H7 (cell line): Measurements from ENCODE around the gene ST6GALNAC2. TPM values are rescaled to one million over a fixed set of nuclear protein-coding genes. Genes with fewer than 3 reads are reported as not detected.
"Not testable (repeated sequence)": the region's sequence is repeated elsewhere in the genome, so short reads cannot be mapped to it uniquely, and the experiment has no call there.

ENCODE experiments used
- DNase-seq: peaks from one replicate; pipeline ENCODE4 v3.0.0; 2012
- H3K27me3 ChIP-seq: 2 replicates; pipeline ENCODE4 v1.6.0; 2011; ENCODE audit warnings: mild to moderate bottlenecking, low read length; ENCODE audit not compliant: control insufficient read depth, insufficient read depth
- H3K36me3 ChIP-seq: replicated peaks from 2 replicates; pipeline ENCODE4 v1.5.1; 2011; ENCODE audit warnings: low read length; ENCODE audit not compliant: control insufficient read depth, insufficient read depth
- H3K4me3 ChIP-seq: 2 replicates; pipeline ENCODE4 v1.5.1; 2011; ENCODE audit warnings: low read depth, mild to moderate bottlenecking, control low read depth, low read length, moderate library complexity; ENCODE audit not compliant: insufficient read depth
- total RNA-seq: library from RNA; depleted of rRNA; stranded (reverse); fragments of >200 nt; shearing (Covaris generic); gene quantifications from 2 replicates; pipeline ENCODE4 v1.2.3, GENCODE V29; 2014

The ST6GALNAC2 gene
- total RNA-seq, 1 experiment from 2014 or later = 2.4 TPM

DNA sequence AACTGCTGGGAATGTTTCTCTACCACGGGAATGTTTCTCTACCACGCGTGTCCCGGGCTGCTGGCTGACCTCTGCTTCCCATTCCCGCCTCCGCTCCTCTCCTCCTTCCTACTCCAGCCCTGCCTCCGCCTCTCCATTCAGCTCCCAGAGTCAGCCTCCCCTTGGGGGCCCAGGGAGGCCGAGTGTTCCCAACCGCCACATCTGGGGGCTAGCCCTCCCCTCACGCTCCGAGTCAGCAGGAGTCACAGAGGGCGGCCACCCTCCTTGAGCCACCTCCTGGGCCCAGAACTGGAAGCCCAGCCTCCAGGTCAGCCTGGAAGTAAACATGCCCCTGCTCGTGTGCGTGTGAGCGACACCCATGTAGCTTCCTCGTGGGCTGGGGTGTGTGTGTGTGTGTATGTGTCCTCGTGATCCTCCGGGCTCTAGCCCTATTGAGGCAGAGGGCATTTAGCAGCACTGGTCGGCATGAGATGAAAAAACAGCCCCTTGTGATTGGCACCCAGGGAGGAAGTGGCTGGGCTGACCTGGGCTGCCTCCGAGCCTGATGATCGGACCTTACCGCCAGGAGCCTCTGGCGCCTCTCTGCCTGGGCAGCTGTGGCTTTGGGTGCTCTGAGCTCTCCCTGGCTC, 55.5 kb downstream of the ST6GALNAC2 start:
- DNase-seq = peak; percentile 46
- Histone ChIP-seq H3K27me3 (no peaks in the 10 kb centered on the region), H3K4me3 (no peak overlapping the region), H3K36me3 (no peaks in the 10 kb centered on the region)

DNA sequence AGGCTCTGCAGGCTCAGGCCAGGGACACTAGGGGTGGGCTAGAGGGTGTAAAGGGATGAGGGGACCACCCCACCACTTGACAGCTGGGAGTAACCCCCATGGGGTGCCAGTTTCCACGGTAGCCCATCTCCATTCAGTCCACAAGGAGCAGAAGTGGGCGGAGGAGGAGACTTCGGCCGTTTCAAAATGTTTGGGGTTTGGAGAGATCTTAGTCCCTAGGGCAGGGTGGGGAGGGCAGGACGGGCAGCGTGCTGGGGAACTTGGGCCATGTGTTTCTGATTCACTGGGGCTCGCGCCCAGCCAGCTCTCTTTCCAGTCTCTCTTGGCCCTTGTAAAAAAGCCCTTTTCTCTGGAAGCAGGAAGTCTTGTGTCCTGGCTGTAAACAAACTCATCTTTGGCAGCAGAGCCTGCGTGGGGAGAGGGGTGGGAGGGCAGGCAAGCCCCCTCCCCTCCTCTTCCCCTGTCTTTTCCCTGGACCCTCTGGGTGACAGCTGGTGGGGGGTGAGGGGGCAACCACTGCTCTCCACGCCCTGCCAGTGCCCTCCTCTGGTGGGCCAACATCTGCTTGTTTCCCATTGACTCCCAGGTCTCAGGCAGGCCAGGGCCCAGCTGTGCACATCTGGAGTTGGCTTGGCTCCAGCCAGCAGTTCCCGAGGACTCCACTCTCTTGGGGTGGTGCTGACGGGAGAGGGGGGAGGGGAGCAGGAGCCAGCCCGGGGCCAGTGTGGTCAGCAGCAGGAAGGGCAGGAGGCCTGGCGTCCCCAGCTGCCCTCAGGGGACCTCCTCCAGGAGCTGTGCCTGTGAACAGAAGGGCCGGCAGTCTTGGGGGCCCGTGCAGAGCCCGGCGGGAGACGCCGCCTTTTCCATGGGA, 56.2 kb downstream of the ST6GALNAC2 start:
- peak; percentile 76 for DNase-seq
- H3K4me3 ChIP-seq = no peak overlapping the region
- no peaks in the 10 kb centered on the region for H3K36me3 ChIP-seq
- H3K27me3 ChIP-seq = no peaks in the 10 kb centered on the region

DNA sequence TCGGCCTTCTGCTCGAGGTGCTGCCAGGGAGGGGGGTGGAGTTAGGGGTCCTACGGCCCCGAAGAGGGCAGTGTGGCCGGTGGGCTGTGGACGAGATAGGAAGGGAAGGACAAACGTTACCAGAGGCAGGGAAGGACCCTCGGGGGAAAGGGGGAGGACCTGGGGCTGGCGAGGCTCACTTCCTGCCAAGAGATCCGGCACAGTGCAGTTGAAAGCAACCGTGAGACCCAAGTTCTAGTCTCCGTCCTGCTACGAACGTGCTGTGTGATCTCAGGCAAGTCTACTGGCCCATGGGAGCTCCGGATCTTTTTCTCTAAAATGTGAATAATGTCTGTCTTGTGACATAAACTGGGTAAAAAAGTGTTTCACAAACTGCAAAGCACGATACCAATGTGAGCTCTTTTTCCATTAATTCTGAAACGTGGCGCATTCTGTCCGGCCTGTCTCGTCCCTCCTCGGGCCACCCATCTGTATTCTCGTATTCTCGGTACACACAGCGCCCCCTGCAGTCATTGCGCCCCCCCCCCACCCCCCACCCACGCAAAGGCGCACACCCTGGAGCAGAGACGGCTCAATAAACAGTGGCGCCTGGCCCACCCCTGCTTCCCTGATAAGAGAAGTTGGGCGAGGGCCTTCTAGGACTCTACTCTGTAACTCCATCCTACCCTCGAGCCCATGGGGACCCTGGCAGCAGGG, 57.0 kb downstream of the ST6GALNAC2 start:
- H3K27me3 ChIP-seq = no peaks in the 10 kb centered on the region
- no peaks in the 10 kb centered on the region for H3K36me3 ChIP-seq
- no peak overlapping the region for H3K4me3 ChIP-seq
- DNase-seq = no peak

DNA sequence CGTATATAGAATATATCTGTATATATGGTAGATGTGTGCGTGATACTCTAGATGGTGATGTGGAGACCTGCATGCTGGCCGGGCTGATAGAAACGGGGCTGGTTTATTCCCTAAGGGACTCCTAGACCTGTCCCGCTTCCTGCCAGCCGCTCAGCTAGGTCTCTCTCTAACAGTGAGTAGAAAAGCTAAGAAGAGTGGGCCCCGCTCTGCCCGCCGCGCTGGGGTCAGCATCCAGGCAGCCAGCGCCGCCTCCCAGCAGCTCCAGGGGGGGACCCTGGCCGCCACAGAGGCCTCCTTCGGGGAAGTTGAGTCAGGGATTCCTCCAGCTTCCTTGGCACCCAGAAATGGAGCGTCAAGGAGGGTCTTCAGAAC, 57.5 kb downstream of the ST6GALNAC2 start:
- no peaks in the 10 kb centered on the region for H3K36me3 ChIP-seq
- peaks cover 3% of the 10 kb centered on the region for H3K27me3 ChIP-seq
- no peak for DNase-seq
- no peak overlapping the region for H3K4me3 ChIP-seq

DNA sequence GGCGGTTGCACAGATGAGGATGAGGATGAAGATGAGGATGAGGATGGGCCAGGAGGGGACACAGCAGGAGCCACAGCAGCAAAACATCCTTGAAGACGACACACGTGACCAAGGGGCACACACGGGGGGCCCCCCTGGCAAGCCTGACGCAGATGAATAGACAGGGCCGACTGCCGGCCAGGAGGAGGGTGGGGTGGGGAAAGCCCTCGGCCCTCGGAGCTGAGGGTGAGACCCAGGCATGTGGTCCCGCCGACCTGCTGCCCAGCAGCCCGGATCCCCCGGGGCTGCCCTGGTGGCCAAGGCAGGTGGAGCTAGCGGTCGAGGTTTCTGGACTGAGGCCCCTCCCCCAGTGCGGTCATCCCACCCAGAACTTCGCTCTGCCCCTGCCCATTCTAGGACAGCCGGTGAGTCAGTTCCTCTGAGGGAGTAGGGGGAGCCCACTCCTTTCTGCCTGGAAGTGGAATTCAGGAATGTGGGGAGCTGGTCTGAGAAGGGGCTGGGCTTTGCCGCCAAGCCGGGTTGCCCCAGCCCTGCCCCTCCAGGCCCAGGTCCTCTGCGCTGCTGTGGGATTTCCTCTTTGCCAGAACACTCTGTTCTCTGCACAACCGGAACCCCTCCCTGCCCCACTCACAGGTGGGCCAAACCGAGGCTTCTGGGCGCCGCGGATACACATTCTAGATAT, 58.1 kb downstream of the ST6GALNAC2 start:
- peaks cover 3% of the 10 kb centered on the region for H3K27me3 ChIP-seq
- no peak overlapping the region for H3K4me3 ChIP-seq
- DNase-seq = peak; percentile 89
- H3K36me3 ChIP-seq = no peaks in the 10 kb centered on the region

DNA sequence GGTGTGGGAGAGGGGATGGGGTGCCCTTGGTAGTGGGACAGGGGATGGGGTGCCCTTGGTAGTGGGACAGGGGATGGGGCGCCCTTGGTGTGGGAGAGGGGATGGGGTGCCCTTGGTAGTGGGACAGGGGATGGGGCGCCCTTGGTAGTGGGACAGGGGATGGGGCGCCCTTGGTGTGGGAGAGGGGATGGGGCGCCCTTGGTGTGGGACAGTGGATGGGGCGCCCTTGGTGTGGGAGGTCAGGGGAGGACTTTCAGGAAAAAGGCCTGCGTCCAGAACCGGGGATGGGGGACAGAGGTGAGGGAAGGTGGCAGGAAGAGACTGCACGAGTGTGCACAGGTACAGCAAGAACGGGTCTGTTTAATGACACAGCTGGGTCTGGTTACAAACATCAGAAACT, 58.6 kb downstream of the ST6GALNAC2 start:
- DNase-seq, H3K27me3 ChIP-seq, H3K4me3 ChIP-seq, H3K36me3 ChIP-seq: not testable (repeated sequence)

DNA sequence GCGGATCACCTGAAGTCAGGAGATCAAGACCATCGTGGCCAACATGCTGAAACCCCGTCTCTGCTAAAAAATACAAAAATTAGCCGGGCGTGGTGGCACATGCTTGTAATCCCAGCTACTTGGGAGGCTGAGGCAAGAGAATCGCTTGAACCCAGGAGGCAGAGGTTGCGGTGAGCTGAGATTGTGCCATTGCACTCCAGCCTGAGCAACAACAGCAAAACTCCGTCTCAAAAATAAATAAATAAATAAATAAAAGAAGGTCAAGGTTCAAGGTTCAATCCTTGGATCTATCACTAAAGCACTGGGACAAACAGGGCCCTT, 60.2 kb downstream of the ST6GALNAC2 start:
- H3K27me3 ChIP-seq, H3K36me3 ChIP-seq, H3K4me3 ChIP-seq, DNase-seq: not testable (repeated sequence)

DNA sequence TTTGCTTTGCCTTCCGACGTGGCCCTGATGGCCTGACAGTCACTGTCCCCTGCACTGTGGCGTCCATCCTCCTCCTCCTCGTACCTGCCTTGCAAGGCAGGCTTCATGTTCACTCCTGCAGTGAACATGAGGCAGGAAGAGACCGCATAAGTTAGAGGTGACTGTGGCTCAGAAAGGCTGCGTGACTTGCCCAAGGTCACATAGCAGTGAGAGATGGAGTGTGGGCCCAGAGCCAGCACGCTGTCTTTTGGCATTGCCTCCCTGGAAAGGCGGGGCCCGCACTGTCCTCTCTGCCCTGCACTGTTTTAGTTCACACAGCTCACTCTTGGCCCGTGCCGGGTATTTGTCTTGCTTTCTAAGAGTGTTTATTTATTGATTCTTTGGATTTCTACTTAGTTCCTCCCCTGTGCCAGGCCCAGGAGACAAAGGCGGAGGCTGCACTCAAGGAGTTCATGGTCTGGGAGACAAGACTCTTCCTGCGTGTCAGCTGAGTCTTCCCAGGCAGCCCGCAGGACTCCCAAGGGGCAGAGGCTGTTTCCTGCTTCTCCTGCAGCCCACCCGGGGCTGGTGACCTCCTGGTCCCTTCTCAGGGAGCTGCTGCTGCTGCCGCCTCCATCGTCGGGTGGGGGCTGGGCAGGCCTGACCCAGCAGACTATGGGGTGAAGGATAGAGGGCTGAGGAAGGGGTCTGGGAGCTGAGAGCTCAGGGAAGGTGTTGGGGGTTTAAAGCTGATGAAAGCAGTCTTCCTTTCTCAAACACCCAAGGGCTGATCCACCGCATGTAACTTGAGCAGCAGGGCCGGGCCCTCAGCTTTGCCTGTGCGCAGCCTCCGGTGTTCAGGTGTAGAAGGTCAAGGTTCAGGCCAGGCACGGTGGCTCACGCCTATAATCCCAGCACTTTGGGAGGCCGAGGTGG, 60.8 kb downstream of the ST6GALNAC2 start:
- Histone ChIP-seq H3K27me3 (peaks cover 3% of the 10 kb centered on the region), H3K4me3 (no peak overlapping the region), H3K36me3 (no peaks in the 10 kb centered on the region)
- no peak for DNase-seq

DNA sequence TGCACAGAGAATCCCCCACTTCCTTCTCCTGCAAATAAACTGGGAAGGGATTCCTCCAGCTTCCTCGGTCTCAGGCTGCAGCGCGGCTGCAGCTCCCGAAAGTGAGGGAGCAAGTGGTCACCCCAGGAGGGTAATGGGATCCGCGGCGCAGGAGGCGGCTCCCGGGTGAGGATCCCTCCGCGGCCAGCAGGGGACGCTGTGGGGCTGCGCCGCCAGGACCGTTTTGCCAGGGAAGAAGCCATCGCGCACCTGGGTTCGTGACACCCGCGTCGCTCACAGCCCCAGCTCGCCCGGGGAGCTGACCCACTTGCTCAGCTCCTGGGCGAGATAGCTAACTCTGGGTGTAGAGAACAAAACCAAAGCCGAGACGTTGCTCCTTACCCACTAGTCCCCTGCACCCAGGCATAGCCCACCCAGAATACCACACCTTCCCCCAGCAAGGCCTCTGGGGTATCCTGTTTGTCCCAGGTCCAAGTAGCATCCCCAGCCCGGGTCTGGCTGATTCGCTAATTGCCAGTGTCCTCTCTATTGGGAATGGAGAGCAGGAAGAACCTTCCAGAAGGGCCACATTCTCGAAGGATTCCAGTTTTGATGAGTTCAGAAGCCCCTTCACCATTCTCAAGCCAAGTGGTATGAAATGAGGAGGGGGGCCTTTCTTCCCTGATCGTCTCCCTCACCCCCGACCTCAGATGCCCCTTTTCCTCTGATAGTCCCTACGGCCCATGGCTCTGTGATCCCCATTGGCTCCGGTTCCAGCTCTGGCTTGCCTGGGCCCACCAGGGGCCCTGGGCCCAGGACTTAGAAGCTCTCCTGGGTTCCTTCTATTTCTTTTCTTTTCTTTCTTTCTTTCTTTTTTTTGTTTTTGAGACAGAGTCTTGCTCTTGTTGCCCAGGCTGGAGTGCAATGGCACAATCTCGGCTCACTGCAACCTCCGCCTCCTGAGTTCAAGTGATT, 62.3 kb downstream of the ST6GALNAC2 start:
- Histone ChIP-seq H3K4me3 (no peak overlapping the region), H3K27me3 (peaks cover 3% of the 10 kb centered on the region)
- DNase-seq = peak; percentile 97

DNA sequence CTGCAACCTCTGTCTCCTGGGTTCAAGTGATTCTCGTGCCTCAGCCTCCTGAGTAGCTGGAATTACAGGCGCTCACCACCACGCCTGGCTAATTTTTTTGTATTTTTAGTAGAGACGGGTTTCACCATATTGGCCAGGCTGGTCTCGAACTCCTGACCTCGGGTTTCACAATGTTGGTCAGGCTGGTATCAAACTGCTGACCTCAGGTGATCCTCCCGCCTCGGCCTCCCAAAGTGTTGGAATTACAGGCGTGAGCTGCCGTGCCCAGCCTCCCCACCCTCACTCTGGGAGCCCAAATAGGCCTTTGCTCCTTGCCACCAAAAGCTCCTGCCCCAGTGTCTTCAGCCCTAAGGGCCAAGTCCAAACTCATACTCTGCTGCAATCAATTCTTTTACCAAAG, 64.0 kb downstream of the ST6GALNAC2 start:
- H3K4me3 ChIP-seq, H3K36me3 ChIP-seq, H3K27me3 ChIP-seq, DNase-seq: not testable (repeated sequence)

More for the DNA sequence above, 62.3 kb downstream of the ST6GALNAC2 start:
- no peaks in the 10 kb centered on the region for H3K36me3 ChIP-seq

DNA sequence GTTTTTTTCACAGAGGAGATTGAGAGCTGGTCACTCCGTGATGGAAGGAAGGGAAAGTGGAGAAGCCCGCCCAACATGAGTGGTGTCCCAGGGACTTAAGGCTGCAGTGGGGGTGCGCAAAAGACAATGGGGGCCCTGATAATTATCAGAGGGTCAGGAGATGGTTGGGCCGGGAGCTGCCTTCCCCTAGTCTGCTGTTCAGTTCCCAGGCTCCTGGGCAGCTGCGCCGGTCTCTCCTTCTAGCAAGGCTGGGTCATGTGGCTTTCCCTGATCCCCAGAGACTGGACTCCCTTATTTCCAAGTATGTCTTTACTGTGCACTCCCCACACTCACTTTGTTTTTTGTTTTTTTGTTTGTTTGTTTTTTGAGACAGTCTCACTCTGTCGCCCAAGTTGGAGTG, 64.4 kb downstream of the ST6GALNAC2 start:
- no peak for DNase-seq
- Histone ChIP-seq H3K36me3 (no peaks in the 10 kb centered on the region), H3K4me3 (no peak overlapping the region), H3K27me3 (peaks cover 3% of the 10 kb centered on the region)

DNA sequence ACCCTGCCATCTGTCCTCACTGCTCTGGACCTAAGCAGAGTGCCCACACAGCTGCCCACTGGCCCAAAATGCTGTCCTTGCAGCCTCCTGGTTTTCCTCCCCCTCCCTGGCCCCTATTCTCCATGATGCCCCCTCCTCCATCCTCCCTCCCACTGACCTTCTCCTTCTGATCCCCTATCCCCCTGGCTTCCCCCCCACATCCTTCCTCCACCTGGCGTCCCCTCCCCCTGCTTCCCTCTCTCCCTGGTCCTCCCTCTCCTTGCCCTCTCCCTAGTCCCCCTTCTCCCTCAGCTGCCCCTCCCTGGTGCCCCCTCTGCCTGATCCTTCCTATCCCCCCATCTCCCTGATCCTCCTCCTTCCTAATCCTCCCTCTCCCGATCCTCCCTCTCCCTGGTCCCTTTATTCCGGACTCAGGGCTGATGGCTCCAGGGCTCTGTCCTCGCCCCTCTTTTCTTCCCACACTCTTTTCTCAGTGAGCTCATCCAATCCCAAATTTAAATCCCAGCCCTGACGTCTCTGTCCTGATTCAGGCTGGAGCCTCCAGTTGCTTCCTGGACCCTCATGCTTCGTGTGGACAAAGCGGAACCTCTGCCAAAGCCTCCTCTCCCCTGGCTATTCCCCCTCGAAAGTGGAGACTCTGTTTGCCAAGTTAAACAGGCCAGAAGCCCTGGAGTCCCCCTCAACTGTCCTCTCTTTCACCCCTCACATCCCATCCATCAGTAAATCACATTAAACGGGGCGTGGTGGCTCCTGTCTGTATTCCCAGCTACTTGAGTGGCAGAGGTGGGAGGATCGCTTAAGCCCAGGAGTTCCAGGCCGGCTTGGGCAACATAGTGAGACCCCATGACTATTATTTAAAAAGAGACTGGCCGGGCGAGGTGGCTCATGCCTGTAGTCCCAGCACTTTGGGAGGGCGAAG, 66.4 kb downstream of the ST6GALNAC2 start:
- no peaks in the 10 kb centered on the region for H3K36me3 ChIP-seq
- H3K4me3 ChIP-seq = no peak overlapping the region
- DNase-seq = peak; percentile 59
- peaks cover 3% of the 10 kb centered on the region for H3K27me3 ChIP-seq
